Fibroblast of skin of right biceps (primary cell): ENCODE results near the gene XPC.
A peak's percentile ranks its signal among the peaks of the same experiment; 100 is the strongest.

ENCODE experiments used
- DNase-seq: peaks from one replicate; pipeline ENCODE4 v3.0.0-alpha.2; 2013

XPC gene

DNA sequence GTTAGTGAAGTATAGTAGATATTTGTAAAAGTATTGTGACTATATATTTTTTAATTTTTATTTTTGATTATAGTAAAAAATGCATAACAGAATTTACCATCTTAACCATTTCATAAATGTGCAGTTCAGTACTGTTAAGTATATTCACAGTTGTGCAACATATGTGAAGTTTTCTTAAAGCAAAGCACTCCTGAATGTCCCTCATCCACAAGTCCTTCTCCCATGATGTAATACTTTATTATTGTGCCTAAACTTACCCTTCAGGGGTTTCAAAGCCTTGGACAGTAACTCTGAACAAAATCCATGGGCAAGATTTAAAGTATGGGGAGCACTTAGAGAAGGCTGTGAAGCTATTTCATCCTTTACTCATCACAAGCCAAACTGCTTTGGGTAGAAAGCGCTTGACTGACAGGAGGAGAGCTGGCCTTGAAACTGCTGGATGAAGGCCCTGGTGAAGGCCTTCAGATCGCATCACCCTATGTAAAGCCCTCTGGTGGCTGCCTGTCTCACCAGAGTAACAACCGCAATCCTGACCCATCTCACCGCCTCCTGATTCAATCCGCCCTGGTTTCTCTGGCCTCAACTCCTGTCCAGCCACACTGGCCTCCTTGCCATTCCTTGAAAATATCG, 28.3 kb upstream of the XPC start:
- no peak for DNase-seq

DNA sequence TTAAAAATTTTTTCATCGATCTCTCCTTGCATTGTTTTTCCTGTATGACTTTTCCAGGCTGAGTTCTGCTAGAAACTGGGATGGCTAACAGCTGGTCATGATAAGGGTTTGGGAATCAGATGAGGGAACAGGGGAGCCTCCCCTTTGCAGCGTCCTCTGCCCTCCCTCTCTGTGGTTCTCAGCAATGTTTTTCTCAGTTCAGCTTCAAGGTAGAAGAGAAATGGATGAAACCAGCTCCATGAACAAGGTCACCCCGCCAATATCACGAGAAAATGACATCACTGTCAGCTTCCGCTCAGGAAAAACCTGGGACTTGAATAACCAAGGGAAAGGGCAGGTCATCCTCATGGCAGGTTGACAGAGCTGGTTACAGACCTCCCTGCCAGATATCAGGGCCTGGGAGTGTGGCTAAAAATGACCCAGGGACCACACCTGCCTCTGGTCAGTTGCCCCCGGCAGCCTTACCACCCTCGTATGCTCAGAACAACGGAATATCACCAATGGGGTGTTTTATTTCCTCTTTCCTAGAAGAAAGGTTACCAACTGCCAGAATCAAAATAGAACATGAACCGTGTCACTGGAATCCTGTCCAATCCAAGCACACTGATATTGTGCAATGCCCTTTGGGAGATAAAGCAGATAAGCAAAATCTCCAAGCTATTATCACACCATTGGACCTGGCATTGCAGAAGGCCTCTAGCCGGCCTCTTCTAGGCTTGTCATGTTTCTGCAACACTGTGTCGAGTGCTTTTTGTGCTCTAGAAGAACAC, 26.3 kb upstream of the XPC start:
- peak; percentile 67 for DNase-seq

DNA sequence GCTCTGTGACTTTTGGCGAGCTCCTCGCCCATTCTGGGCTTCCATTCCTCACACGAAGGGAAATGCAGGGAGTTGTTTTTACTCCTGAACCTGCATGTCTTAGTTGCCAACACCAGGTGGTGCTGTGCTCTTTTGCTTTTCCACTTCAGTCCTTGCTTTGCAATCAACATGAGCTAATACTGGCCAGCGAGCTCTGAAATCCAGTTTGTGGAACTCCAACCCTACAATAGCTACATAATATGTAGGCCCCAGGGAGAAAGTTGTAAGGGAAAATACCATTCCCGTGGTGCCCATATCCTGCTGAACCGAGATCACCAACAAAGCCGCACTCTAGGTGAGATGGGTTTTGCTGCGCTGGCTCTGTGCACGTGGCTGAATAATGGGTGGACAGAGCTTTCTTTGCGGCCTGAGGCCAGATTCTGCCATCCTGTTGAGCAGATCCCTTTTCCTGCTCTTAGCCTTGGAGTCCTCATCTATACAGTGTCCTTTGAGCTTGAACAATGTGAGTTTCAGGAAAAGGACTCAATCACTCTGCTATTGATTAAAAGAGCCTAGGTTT, 25.2 kb upstream of the XPC start:
- peak; percentile 82 for DNase-seq

DNA sequence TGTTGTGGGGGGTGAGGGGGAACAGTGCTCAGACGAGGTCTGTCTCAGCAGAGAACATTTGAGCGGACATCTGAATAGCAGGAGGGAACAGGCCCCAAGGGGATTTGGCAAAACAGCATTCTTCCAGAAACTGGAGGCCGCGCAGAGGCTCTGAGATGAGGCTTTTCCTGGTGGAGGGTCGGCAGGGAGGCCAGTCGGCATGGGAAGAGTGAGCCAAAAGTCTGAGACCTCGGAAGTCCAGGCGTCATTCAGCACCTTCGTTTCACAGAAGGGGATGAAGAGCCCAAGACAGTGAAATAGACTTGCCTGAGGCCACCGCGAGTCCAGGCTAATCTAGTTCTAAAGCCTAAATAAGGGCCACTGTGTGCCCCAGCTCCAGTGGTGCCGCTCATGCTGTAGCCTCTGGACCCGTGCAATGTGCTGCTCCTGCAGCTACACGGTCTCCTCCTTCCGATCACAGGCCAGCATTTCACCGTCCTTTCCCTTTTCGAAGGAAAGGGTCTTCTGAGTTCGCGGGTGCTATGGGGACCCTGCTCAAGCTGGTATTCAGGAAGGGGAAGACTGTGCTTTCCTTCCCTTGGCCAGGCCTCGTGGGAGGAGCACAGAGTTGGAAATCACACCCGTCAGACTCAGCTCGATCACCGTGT, 24.6 kb upstream of the XPC start:
- no peak for DNase-seq

DNA sequence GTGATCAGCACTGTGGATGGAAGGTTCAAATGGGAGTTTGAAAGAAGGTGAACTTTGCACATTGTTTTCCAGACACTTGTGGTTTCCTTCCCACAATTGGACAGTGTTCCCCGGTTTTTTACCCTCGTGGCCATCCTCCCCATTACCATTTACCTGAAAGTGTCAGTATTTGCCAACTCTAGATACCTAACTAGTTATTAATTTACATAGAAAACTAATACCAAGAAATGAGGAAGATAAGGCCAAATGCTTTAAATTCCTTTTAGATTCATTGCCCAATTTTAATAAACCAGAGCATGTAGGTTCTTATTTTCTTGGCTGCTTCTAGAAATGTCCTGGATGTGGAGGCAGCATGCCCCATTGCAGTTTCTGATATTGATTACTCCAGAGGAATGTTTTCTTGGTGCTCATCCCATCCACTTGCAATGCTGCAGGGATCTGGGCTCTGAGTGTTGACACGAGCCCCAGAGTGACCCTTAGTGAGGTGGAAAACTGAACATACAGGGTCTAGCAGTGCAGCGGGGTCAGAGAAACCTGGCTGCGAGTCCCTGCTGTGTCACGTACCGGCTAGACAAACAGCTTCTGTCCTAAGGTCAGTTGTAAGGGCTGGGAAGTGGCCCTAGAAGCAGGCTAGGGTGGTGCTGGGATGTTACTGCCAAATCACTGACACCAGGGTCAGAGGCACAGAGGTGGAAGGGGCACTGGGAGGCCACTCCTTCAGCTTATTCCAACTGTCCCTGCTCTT, 23.7 kb upstream of the XPC start:
- no peak for DNase-seq

DNA sequence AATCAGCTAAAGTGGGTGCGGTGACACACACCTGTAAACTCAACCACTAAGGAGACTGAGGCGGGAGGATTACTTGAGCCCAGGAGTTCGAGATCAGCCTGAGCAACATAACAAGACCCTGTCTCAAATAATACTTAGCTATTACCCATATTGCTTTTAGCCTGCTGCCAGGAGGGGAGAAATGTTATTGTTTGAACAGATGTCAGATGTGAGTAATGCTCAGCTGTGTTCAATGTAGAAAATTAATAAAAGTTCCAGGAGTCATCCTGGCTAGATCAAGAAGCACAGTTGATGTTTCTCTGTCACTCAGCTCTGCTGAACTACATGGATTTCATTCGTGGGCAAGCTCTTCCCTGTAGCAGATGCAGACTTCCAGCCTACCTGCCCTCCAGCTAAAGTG, 22.4 kb upstream of the XPC start:
- DNase-seq, result no peak

DNA sequence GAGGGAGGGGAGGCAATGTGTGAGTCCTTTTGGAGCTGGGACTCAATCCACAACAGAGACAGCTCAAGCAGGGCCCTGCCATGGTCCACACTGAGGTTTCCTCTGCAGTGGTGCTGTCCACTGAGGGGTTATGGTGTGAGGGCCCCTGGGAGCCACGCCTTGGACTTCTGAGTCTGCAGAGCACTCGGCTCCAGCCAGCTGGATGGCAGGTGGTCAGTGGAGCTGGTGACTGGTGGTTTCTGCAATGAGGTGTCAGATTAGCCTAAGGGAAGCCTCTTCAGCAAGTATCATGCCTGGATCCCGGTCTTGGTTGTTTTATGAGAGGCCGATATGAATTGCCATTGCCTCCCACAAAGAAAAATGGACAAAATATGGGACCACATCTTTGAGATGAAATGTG, 21.9 kb upstream of the XPC start:
- no peak for DNase-seq

DNA sequence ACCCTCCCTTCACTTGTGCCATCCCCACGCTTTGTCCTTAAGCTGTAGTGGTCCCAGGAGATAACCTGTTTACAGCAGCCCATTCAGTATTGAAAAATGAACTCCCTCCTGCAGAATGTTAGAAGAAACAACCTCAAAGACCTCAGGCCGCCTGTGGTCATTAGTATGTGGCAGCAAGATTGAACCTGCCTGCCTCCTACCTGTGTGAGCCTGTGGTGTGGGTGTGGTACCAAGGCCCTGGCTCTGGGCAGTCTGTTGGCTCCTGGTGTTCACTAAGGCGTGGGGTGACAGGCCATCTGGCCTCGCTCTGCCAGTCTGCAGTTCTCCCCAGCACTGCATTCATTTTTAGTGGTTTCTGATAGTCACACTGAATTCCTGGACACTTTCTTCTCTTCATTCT, 21.2 kb upstream of the XPC start:
- DNase-seq, result no peak

DNA sequence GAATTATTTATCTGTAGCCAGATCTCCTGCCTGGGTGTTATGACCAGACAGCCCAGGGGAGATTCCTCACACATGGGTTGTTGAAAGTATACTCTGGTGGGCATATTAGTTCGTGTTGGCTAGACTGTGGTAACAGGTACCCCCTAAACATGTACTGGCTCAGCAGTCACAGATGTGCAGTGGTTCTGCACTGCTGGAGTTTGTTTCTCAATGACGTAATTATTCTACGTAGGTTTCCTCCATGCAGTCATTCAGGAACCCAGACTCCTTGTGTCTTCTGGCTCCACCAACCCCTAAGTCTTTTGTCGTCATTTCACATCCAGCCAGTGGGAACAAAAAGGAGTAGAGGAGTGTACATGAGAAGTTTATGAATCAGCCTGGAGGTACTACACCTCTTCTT, 16.5 kb upstream of the XPC start:
- no peak for DNase-seq

DNA sequence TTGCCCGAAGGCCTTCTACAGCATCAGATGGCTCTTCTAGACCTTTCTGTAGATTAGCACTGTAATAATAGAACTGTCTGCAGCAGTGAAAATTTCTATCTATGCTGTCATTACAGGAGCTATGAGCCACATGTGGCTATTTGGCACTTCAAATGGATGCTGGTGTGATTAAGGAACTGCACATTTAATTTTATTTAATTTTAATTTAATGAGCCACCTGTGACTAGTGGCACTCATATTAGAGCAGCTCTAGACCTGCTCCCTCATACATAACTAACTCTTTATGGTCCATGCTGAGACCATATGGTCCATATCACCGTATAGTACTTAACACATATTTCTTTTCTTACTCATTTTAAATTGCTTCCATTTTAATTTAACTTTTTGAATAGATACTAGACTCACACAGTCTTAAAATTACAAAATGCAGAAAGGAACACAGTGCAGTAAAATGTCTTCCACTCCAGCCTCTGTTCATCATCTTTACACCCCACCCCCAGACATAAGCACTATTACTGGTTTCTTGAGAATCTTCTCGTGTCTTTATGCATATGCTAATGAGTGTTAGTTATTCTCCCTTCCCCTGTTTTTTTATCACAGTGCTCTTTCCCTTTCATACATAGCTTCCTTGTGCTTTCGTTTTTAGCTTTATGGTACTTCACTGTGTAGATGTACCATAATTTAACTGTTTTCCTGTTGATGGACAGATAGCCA, 9.8 kb upstream of the XPC start:
- no peak for DNase-seq

DNA sequence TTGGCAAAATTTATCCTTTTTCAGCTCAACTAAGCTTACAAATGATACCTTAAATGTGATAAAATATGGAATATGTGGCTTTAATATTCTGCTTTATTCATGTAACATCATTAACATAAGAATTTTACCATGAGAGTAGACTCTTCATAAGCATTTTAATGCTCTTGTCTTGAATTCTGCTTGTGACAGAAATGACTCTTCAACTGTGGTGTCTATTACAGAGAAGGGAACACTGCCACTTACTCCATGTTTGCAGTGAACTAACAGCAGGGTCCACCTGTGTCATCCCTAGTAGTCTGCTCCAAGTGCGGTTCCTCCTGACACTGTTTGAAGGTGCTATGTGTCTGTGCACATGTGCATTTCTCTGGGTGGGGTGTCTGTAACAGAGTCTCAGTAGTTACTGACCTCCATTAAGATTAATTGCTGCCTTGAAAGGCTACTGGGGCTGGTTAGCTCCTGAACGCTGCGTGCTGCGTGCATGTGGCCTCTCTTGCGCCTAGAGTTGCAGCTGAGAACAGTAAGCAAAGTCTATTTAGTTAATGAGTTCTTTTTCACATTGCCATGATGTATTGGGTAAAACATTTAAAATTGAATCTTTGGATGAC, 8.6 kb upstream of the XPC start:
- no peak for DNase-seq

DNA sequence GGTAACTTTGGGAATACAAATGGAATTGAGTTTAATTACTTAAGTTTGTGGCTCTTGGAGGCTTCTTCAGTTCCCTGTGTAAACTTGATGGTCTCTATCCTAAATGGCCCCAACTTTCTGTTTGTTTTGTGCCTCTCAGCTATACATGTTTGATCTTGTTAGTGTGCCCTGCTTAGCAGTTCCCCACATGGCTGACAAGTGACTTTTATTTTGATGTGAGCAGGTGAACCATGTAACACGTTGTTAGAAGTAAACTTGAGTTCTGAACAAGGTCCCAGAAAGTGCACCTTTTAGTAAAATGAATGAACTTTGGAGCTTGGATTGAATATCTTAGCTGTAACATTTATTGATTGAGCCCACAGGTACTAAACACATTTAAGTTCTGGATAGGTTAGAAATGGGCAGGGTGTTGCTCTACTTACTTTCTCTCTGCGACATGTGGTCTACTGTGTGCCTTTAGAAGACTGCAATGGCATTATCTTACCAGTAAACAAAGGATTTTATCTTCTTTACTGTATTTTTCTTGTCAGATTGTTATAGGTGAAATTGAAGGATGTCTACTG, 4.7 kb upstream of the XPC start:
- DNase-seq, result no peak

DNA sequence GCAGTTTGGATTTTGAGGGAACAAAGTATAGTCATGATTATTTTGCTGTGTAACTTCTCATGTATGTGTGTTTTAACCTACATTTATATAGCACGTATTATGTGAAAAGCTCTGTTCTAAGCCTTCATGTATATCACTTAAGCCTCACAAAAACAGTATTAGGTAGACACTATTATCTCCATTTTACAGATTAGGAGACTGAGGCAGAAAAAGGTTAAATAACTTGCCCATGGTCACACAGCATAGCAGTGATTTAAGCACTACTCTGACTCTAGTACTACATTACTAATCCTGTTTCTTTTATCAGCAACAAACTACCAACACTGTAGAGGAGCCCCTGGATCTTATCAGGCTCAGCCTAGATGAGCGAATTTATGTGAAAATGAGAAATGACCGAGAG, 2.9 kb upstream of the XPC start:
- no peak for DNase-seq

DNA sequence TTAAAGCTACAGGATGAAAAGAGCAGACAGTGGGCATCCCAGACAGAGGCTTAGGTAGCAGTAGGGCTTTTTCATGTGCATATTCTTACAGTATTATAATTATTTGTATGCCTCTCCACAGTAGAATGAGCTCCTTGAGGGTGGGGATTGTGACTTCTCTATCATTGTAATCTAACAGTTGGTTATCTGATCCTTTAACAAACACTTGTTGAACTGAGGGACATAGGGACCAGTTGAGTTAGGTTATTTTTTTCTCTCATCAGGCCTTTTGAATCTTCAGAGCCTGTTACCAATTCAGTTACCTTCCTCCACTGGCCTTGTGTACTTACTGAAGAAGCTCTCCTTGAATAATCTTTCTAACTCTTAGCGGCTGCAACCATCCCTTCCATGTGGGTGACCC, 1.4 kb upstream of the XPC start:
- DNase-seq, result no peak

DNA sequence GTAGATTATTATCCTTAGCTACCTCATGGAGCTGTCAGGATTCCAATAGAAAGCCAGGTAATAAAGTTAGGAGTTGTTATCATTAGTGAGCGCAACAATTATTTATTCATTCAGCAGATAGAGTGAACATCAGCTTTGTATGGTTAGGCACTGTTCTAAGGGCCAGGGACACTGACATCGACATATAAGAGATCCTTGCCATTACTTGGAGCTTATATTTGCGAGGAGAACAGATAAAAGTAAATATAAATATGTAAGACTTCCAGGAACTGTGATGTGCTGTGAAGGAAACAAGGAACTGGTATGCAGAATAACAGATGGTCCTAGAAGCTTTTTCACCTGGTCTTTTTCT, 689 bp upstream of the XPC start:
- DNase-seq, result no peak

DNA sequence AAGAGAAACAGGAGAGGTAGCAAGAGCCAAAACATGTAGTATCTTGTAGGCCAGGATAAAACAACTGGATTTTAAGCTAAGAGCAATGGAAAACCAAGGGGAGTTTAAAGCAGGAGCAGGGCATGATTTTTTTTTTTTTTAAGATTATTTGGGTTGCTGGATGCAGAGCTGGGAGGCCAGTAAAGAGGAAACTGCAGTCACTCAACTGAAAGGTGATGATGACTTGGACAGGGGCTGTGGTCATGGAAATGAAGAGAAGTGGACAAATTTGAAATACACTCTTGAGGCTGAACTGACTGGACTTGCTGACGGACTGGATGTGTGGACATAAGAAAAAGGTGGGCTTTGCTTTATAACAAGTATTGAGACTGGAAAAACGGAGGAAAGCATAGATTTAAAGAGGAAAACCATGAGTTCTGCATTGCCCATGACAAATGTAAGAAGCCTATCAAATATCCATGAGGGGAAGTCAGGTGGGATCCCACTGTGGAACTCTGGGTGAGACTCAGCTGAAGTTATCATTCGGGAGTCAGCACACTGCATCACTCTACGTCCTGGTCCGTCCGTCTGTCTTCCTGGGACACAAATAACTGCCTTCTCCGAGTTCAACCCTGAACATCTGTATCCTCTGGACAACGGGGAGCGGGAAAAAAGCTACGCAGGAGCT, 688 bp downstream of the XPC start:
- no peak for DNase-seq

DNA sequence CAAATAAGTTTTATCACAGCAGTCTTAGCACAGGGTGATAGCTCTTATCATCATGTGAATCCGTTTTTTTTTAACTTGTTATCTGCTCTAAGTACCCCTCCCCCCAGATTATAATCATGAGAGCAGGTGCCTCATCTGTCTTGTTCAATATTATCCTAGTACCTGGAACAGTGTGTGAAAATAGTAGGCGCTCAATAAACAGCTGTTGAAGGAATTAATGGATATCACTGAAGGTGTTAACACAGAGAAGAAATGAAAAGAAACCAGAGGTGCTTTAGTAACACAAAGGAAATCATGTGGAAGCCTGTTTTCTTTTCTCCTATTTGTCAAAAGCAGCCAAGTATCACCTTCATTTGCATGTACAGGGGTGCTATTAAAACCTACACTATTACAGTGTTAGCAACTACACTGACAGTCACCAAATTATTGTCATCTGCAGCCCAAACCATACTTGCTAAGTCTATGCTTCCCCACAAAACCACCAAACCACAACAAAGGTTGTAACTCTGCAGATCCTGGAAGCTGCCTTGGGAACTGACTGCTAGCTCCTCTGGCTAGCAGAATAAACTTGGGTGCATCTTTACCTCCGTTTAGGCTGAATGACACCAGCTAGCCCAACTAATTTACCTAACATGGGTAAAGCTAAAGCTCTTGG, 2.9 kb downstream of the XPC start:
- DNase-seq, result peak; percentile 74

DNA sequence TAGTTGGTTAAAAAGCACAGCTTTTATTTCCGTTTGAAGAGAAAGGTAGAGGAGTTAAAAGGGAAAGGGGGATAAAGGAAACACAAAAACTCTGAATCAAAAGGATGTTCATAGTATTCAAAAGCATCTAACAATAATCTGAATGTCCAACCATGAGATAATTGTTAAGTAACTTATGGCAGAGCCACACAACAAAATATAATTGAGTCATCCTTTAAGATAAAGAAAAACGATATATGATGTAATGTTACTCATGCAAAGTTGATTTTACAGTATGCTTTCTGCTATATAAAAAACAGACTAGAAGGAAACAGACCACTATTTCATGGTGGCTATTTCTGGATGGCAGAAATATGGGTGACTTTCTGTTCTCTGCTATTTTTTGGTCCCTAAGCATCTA, 3.9 kb downstream of the XPC start:
- DNase-seq, result peak; percentile 24

DNA sequence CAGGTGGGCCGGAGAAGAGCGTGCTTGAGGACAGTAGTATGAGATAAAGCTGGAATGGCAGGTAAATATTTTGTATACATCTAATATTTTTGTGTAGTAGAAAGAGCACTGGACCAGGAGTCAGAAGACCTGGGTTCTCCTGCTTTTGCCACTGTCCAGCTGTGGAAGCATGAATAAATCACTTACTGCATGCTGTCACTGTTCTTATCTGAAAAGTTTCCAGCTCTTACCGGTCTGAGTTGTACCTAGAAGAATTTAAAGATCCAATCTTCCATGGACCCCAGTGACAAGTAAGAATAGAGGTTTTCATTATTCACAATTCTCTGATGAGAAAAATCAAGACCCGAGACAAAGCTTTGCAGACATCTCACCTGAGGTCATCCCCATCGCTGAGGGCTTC, 5.9 kb downstream of the XPC start:
- no peak for DNase-seq

DNA sequence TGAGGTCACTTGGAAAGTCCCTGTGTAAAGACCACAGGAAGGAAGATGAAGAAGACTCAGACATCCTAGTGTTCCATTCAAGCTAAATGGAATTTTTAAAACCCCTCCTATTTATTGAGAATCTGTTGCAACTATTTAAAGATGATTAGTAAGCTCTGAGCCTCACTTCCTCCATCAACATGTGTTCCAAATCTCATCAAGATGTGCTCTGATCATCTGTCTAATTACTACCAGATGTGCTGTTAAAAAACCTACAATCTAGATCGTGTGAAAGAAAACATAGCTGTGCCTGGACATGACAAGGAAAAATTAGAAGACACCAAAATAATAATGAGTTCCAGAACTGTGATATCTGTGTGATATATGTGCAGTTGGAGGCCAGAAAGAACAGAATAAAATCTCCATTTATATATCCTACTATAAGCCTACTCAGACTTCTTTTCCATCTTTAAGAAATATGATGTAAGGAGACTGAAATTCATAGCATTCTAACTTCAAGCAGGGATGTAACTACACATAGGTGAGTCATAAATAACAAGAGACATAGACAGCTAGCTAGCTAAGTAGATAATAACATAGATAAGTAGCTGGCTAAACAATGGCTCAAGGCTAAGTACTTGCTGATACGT, 7.8 kb downstream of the XPC start:
- DNase-seq, result peak; percentile 90
